AG10803 (cell line): ENCODE results near the gene LGALS7.

Source experiments
- DNase-seq: peaks from one replicate; pipeline ENCODE4 v3.0.0; 2010; ENCODE audit warnings: low read depth
- H3K4me3 ChIP-seq: 2 replicates; pipeline ENCODE4 v1.5.1; 2011; ENCODE audit warnings: mild to moderate bottlenecking, low read length, control low read depth
- TF ChIP-seq, protein P1 (sequence below): conservative IDR thresholded peaks from 2 replicates; pipeline ENCODE4 v1.5.1; 2011; ENCODE audit warnings: mild to moderate bottlenecking, low read length, control low read depth, inconsistent platforms

LGALS7 gene

DNA sequence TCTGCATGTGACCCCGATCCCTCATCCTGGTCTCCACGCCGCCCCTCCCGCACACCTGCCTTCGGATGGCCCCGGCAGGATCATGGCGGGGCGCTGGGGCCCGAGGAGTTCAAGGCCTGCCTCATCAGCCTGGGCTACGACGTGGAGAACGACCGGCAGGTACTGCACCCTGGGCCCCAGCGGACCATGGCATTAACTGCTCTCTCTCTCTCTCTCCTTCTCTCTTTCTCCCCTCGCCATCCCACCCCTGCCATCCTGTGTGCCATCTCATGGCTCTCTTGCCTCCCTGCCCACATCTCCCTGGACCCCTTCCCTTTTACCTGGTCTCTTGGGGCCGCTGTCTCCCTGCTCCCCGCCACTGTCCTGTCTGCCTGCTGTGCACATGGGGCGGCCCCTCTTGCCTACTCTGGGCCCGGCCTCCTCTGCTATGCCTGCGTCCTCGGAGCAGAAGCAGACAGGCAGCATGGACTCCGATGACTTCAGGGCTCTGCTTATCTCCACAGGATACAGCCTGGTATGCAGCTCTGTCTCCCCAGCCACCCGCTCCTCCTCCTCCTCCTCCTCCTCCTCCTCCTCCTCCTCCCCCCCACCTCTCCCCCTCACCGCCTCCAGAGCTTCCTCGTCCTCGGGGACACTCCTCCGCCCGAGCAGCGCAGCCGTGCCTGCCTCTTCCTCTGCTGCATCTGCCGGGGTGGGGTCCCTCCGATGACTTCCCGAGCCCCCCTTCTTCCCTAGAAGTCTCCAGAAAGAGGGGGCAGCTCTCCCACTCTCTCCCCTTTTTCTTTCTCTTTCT, 45.3 kb downstream of the LGALS7 start:
- TF ChIP-seq, protein P1, sequence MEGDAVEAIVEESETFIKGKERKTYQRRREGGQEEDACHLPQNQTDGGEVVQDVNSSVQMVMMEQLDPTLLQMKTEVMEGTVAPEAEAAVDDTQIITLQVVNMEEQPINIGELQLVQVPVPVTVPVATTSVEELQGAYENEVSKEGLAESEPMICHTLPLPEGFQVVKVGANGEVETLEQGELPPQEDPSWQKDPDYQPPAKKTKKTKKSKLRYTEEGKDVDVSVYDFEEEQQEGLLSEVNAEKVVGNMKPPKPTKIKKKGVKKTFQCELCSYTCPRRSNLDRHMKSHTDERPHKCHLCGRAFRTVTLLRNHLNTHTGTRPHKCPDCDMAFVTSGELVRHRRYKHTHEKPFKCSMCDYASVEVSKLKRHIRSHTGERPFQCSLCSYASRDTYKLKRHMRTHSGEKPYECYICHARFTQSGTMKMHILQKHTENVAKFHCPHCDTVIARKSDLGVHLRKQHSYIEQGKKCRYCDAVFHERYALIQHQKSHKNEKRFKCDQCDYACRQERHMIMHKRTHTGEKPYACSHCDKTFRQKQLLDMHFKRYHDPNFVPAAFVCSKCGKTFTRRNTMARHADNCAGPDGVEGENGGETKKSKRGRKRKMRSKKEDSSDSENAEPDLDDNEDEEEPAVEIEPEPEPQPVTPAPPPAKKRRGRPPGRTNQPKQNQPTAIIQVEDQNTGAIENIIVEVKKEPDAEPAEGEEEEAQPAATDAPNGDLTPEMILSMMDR, result no peak
- DNase-seq, result no peak
- H3K4me3 ChIP-seq, result no peak overlapping the region

DNA sequence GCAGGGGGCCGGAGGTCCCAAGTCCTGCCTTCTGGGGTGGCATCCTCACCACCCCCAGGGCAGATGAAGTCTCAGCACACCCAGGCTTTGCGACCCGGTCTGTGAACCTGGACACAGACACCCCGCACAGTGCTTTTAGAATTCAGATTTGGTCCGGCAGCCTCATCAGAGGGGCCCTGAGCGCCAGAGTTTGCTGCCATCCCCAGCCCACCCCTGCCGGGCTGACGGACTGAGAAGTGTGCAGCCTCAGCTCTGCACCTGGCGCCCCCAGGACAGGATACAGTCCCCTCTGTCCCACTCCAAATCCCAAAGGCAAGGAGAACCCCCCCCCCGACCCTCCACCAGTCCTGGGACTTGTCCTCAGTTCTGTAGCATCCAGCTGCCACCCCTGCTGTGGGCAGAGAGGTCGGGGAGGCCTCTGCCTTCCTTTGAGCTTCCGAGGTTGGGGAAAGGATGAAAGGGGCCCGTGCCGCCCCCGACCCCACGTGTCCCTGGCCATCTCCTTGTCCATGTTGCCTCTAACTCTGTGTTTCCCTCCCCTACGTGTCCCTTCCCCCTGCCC, 45.9 kb downstream of the LGALS7 start:
- H3K4me3 ChIP-seq, result no peak overlapping the region
- no peak for DNase-seq
- TF ChIP-seq, protein P1, result no peak

DNA sequence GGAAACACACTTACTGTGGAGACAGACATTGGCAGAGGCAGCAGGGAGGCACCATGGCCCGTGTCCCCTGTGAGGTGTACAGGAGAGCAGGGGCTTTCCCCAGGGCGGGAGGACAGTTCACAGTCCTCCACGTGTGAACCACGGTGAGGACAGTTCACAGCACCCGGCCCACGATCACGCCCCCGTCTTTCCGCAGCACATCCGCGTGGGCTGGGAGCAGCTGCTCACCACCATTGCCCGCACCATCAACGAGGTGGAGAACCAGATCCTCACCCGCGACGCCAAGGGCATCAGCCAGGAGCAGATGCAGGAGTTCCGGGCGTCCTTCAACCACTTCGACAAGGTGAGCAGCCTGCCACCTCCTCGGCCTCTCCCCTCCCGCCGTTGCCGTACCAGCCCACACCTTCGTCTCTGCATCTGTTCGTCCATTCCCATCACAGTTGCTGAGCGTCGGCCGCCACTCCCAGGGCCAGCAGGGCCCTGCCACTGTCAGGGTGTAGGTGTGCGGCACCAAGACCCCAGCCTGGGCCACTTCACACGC, 46.5 kb downstream of the LGALS7 start:
- TF ChIP-seq, protein P1, result no peak
- no peak for DNase-seq
- H3K4me3 ChIP-seq, result no peak overlapping the region

DNA sequence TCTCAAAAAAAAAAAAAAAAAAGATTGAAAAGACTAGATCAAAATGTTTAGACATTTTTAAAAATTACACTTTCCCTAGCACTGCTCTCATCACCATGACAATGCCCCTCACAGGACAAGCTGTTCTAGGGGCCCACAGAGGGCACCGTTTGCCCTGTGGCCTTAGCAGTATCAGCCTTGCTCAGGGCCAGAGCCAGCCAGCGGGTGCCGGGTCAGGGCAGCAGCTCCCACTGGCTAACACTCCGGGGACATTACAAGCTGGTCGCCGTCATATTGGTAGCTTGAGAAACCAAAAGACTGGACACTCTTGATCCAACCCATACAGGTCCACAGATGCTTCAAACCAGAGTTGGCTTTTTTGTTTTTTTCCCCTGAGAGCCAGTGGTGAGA, 47.0 kb downstream of the LGALS7 start:
- TF ChIP-seq, protein P1, result no peak
- no peak for DNase-seq
- H3K4me3 ChIP-seq, result no peak overlapping the region

DNA sequence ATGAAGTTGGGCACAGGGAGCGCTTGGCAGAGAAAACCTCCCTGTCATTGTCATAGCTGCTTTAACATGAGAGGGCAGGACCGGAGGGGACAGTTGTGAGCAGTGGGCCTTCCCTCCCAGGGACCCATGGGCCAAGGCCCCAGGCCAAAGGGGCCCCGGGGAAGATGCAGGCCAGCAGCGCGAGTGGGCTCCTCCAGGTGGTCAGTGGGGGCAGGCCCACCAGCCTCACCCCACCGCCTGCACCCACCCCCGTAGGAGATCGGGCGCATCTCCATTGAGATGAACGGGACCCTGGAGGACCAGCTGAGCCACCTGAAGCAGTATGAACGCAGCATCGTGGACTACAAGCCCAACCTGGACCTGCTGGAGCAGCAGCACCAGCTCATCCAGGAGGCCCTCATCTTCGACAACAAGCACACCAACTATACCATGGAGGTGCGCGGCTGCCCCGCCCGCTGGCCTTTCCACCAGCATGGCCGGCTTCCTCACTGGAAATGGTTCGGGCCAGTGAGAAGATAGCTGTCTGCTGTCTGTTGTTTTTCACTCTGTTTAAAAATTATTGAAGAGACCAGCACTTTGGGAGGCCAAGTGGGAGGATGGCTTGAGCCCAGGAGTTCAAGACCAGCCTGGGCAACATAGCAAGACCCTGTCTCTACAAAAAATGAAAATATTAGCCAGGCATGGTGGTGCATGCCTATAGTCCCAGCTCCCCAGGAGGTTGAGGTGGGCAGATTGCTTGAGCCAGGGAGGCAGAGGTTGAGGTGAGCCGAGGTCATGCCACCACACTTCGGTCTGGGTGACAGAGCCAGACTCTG, 47.6 kb downstream of the LGALS7 start:
- no peak overlapping the region for H3K4me3 ChIP-seq
- DNase-seq, result no peak
- TF ChIP-seq, protein P1, result no peak

DNA sequence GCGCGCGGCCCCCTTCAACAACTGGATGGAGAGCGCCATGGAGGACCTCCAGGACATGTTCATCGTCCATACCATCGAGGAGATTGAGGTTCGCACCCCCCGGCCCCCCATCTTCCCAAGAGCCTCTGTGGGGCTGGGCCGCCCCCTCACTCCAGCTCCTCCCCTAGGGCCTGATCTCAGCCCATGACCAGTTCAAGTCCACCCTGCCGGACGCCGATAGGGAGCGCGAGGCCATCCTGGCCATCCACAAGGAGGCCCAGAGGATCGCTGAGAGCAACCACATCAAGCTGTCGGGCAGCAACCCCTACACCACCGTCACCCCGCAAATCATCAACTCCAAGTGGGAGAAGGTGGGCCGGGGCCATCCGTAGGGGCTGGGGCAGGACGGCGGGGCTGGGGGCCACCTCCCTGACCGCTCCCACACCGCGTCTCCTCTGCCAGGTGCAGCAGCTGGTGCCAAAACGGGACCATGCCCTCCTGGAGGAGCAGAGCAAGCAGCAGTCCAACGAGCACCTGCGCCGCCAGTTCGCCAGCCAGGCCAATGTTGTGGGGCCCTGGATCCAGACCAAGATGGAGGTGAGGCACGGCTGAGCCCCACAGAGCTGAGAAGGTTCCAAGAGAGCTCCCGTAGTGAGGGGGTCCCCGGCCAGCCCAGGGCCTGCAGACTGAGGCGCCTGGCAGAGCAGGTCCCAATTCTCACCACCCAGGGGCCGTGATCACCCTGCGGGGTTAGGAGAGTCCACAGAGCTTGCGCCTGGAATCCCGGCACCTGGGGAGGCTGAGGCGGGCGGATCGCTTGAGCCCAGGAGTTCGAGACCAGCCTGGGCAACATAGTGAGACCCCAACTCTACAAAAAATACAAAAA, 49.1 kb downstream of the LGALS7 start:
- H3K4me3 ChIP-seq, result no peak overlapping the region
- no peak for DNase-seq
- TF ChIP-seq, protein P1, result no peak
